A549 (cell line): ENCODE results near the gene ANO4.

Experiments used
- CHD2 ChIP-seq: fragments of 150-350 bp; IDR thresholded peaks from 2 replicates; pipeline ENCODE4 v1.6.1; 2014; ENCODE audit warnings: low read length; ENCODE audit not compliant: partially characterized antibody
- TF ChIP-seq, protein P1 (sequence below): fragments of >200 bp; sonication (Bioruptor Twin); formaldehyde crosslinking; IDR thresholded peaks from 3 replicates; pipeline ENCODE4 v1.5.1; 2016

DNA sequence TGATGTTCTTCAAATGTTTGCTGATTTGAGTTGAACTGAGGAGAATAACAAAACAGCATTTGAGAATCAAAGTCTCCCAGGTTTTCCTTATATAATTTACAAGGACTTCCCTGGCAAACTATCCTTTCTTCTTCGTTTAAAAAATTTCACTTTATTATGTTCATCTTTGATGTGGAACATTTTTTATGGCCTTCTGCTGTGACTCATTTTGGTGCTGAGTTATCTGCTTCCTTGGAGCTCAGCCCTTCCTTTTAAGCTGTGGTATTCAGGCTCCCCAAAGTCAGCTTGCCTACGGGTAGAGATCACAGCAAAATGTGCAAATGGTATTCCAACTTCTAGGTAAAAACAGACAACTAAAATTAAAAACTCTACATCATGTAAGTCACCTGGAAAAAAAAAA lies 1.4 kb upstream of the ANO4 start:
- no peak for TF ChIP-seq CHD2
- TF ChIP-seq, protein P1, sequence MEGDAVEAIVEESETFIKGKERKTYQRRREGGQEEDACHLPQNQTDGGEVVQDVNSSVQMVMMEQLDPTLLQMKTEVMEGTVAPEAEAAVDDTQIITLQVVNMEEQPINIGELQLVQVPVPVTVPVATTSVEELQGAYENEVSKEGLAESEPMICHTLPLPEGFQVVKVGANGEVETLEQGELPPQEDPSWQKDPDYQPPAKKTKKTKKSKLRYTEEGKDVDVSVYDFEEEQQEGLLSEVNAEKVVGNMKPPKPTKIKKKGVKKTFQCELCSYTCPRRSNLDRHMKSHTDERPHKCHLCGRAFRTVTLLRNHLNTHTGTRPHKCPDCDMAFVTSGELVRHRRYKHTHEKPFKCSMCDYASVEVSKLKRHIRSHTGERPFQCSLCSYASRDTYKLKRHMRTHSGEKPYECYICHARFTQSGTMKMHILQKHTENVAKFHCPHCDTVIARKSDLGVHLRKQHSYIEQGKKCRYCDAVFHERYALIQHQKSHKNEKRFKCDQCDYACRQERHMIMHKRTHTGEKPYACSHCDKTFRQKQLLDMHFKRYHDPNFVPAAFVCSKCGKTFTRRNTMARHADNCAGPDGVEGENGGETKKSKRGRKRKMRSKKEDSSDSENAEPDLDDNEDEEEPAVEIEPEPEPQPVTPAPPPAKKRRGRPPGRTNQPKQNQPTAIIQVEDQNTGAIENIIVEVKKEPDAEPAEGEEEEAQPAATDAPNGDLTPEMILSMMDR: no peak
